Measurements from ENCODE around the gene AKR7A3.

GRCh38 chr1:19262744-19263143 is 25.8 kb downstream of the AKR7A3 start:
- TF ChIP-seq CTCF (IDR thresholded peaks at IDR 0.05) (no peak), ZNF138 (CRISPR knock-in tag; conservative IDR thresholded peaks at IDR 0.05) (no peak), SMAD3 (CRISPR knock-in tag; IDR thresholded peaks at IDR 0.05; ENCODE audit: borderline replicate concordance) (no peak), USF2 (CRISPR knock-in tag; IDR thresholded peaks at IDR 0.05) (no peak), ATF2 (CRISPR knock-in tag; IDR thresholded peaks at IDR 0.05; ENCODE audit: borderline replicate concordance, low read depth) (no peak), FOXJ3 (CRISPR knock-in tag; IDR thresholded peaks at IDR 0.05; ENCODE audit: borderline replicate concordance) (no peak), TEAD4 (CRISPR knock-in tag; IDR thresholded peaks at IDR 0.05) (no peak)
